GM21390 (cell line): Measurements from ENCODE around the gene NTSR1.

Experiments
- ATAC-seq: cut with Tn5 transposase; IDR thresholded peaks from one replicate; pipeline ENCODE4 v1.9.1; 2021; ENCODE audit not compliant: unreplicated experiment

The NTSR1 gene

GRCh38 chr20:62768551-62769287 lies 60.1 kb downstream of the NTSR1 start:
- no peak for ATAC-seq

DNA sequence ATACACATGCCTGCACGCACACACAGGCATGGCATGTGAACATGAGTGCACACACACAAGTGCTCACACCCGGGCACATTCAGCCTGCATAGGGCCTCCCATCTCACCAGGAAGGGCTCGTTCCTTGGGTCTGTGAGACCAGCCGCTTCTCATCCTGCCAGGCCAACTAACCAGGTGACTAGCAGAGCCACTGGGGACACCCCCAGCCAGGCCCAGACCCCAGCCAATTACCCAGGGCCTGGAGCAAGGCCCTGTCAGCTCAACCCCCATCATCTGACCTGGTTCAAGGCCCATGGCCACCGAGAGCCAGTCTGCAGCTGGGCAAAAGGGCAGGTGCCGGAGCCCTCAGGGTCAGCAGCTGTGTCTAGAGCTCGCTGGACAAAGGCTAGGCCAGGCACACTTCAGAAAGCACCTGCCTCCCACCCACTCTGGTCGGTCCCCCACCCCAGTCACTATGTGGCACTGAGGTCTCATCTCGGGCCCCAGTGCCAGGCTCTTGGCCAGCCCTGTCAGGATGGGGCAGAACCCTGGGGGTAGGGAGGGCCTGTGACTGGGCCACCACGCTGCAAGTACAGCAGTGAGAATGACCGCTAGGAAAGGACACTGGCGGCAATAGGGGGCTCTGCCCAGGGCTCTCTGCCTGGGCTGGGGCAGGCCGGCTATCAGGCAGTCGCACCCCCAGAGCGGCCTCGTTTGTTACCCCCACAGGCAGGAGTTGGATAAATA lies 60.9 kb downstream of the NTSR1 start:
- no peak for ATAC-seq

GRCh38 chr20:62770111-62770910 lies 61.7 kb downstream of the NTSR1 start:
- ATAC-seq = no peak

- no peak for ATAC-seq
Measured at GRCh38 chr20:62770916-62771315, 62.3 kb downstream of the NTSR1 start.

DNA sequence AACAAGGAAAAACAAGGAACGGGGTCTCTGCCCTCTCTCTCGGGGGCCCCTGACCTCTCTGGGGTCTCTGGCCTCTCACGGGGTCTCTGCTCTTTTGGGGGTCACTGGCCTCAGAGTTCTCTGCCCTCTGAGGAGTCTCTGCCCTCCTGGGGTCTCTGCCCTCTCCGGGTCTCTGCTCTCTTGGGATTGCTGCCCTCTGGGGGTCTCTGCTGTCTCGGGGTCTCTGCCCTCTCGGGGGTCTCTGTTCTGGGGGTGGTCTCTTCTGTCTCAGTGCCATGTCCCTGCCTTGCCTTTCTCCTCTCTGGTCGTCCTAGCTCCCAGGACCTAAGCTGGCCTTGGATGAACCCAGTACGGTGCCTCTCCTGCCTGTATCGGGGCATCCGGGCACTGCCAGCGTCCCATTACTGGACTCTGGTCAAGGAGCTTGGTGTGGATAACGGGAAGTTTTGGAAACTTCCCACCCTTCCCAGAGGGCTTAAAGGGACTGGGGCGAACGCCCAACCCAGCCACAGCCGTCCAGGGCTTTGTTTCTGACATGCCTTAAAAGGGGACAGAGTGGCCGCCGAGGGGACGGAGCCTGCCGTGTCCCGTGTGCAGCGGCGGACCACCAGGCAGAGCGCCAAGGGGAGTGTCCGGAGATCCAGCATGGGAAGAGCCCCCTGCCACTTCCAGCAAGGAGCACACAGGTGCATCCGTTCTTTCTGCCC lies 62.9 kb downstream of the NTSR1 start:
- no peak for ATAC-seq

DNA sequence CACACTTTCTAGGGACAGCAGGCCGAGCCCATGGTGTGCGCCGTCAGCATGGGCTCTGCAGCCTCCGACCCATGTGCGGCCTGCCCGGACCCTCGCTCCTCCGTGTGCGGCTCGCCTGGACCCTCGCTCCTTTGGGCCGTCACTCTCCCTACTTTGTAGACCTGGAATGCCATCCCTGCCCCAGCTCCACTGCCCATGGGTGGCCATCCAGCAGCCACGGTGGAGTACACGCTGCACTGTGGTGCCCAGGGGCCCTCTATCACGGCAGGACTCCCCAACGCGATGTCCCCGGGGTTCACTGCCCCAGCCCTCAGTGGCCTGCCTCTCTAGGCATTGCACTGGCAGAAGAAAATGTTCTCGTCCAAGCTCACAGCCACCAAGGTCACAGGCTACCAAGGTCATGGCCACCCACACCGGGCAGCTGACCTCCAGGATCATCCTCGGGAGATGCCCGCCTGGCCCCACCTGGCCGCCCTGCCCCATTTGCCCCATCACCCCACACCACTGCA lies 63.5 kb downstream of the NTSR1 start:
- ATAC-seq = no peak

- ATAC-seq = no peak
Measured at GRCh38 chr20:62772619-62772989, 64.0 kb downstream of the NTSR1 start.

DNA sequence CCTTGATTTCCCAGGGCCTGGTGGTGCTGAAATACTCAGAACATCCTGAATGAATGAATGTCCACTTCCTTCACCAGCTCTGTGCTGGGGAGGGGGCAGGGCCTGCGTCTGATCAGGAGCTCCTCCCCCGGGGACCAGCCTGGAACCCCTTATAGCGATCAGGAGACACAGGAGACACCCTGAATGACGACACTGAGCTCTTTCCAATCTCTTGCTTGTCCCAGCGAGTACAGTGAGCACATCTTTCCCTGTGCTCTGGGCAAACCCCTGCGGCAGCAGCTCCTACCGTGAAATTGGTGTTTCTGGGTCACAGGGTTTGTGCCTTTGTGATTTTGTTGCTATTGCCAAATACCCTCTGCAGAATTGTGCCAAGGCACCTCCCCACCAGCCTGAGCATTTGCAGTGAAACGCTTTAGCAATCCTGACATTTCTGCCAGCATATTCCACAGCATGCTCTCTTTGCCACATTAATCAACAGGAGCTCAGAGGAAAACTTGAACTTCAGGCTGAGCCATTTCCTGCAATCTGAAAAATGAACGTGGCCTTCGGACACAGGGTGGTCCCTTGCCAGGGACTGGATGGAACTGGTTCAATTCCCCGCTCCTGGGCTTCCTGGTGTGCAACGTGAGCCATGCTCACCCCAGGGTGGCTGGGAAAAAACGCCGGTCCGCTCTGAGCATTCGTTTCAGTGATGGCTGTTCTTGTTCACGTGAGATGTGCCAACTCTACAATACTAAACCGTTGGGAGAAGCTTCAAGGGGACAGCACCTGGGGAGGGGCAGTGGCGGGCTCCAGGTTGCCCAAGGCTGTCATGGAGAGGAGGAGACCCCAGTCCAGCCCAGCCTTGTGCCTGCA lies 64.6 kb downstream of the NTSR1 start:
- ATAC-seq = no peak

- ATAC-seq = no peak
Measured at GRCh38 chr20:62773845-62774714, 65.4 kb downstream of the NTSR1 start.

- no peak for ATAC-seq
Measured at GRCh38 chr20:62774762-62775161, 66.1 kb downstream of the NTSR1 start.

GRCh38 chr20:62775206-62775605 lies 66.6 kb downstream of the NTSR1 start:
- no peak for ATAC-seq

- ATAC-seq = no peak
Measured at GRCh38 chr20:62776035-62776691, 67.5 kb downstream of the NTSR1 start.

DNA sequence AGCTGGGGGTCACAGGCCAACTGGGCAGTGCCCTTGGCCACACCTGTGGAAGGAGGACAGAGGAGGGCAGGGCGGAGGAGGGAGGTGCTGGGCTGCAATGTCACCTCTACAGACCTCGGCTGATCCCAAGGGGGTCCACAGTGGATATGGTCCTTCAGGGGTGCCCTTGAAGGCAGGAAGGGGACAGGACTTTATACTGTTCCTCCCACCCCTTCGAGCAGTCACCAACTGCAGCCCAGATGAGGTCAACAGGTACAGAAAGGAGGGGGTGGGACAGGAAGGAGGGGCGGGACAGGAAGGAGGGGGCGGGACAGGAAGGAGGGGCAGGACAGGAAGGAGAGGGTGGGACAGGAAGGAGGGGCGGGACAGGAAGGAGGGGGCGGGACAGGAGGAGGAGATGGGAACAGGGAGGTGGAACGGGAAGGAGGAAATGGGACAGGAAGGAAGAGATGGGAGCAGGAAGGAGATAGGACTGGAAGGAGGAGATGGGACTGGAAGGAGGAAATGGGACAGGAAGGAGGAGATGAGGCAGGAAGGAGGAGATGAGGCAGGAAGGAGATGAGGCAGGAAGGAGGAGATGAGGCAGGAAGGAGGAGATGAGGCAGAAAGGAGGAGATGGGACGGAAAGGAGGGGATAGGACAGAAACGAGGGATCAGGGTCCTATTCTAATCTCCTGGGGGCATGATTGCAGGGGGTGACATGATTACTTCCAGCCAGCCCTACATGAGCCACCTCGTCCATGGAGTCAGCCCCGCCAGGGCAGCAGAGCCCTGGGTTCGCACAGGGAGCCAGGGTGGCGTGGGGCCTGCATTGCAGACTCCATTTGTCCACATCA lies 68.3 kb downstream of the NTSR1 start:
- ATAC-seq = no peak

DNA sequence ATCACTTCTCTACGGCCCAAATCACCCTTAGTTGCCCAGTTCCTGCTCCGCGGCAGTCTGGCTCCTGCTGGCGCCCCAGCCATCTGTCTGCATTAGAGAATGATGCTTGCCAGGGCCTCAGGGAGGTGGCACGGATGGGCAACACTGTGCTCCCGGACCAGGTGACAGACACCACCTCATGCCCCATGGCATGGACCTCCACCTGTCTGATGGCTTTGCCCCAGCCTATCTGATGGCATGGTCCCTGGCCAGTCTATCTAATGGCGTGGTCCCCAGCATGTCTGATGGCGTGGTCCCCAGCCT lies 68.8 kb downstream of the NTSR1 start:
- ATAC-seq = no peak

DNA sequence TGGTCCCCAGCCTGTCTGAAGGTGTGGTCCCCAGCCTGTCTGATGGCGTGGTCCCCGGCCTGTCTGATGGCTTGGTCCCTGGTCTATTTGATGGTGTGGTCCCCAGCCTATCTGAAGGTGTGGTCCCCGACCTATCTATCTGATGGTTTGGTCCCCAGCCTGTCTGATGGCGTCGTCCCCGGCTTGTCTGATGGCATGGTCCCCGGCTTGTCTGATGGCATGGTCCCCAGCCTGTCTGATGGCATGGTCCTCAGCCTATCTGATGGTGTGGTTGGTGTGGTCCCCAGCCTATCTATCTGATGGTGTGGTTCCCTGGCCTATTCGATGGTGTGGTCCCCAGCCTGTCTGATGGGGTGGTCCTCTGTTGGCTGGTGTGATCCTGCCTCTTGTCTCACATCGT lies 69.4 kb downstream of the NTSR1 start:
- ATAC-seq = no peak

- no peak for ATAC-seq
Measured at GRCh38 chr20:62778601-62779416, 70.2 kb downstream of the NTSR1 start.

- no peak for ATAC-seq
Measured at GRCh38 chr20:62779417-62779685, 70.7 kb downstream of the NTSR1 start.
